KOPT-K1 (cell line): ENCODE measurements around the gene GPR27.

Experiments
- H3K27ac ChIP-seq: fragments of 200-600 bp; sonication (generic); 2 replicates; pipeline ENCODE4 v1.5.1; 2016; ENCODE audit warnings: antibody characterized with exemption, mild to moderate bottlenecking, low read depth, low read length; ENCODE audit not compliant: poor library complexity, severe bottlenecking
- H3K36me3 ChIP-seq: fragments of 200-600 bp; sonication (generic); 2 replicates; pipeline ENCODE4 v1.5.1; 2017; ENCODE audit warnings: antibody characterized with exemption, mild to moderate bottlenecking, low read length, moderate library complexity; ENCODE audit not compliant: insufficient read depth
- H3K9me3 ChIP-seq: fragments of 200-600 bp; sonication (generic); 2 replicates; pipeline ENCODE4 v1.5.1; 2017; ENCODE audit warnings: antibody characterized with exemption, low read length, mild to moderate bottlenecking; ENCODE audit not compliant: insufficient read depth, poor library complexity, severe bottlenecking

Gene GPR27

GRCh38 chr3:71789922-71790321, 36.3 kb downstream of the GPR27 start:
- no peaks in the 10 kb centered on the region for H3K36me3 ChIP-seq
- no peak overlapping the region for H3K27ac ChIP-seq
- peaks cover 6% of the 10 kb centered on the region for H3K9me3 ChIP-seq

DNA sequence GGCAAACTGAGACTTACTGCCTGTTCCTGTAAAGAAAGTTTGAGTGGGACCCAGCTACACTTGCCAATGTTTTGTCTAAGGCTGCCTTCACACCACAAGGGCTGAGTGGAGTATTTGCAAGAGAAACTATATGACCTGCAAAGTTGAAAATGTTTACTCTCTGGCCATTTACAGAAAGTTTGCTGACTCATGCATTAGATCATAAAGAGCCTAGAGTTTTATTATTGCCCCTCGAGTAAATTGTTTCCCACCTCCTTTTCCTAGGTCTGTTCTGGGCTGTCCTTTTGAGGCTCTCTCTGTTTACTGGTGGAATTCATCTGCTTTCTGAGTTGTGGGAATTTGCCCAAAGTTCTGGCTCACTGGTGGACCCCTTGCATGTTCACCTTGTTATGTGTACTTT, 38.0 kb downstream of the GPR27 start:
- Histone ChIP-seq H3K9me3 (no peaks in the 10 kb centered on the region), H3K36me3 (no peaks in the 10 kb centered on the region), H3K27ac (no peak overlapping the region)

- Histone ChIP-seq H3K27ac (no peak overlapping the region), H3K9me3 (no peaks in the 10 kb centered on the region), H3K36me3 (no peaks in the 10 kb centered on the region)
Observed at GRCh38 chr3:71796290-71796689, 42.6 kb downstream of the GPR27 start.

DNA sequence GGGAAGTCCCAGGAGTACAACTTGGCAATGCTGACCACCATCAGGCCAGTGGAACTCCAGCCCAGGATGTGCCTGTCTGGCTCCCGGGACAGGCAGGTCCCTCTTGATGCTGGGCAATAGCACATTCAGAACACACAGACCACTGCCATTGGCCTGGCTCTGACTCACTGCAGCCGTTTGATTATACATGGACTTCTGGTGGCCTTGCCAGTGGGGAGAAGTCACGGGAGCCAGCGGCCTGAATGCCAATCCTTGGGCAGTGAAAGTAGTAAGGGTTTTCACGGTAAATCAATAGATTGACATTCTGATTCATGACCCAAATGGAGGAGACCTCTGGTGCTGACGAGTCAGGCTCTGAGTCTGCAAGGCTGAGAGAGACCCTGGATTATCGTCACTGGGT, 43.8 kb downstream of the GPR27 start:
- H3K36me3 ChIP-seq = no peaks in the 10 kb centered on the region
- H3K9me3 ChIP-seq = no peaks in the 10 kb centered on the region
- no peak overlapping the region for H3K27ac ChIP-seq

DNA sequence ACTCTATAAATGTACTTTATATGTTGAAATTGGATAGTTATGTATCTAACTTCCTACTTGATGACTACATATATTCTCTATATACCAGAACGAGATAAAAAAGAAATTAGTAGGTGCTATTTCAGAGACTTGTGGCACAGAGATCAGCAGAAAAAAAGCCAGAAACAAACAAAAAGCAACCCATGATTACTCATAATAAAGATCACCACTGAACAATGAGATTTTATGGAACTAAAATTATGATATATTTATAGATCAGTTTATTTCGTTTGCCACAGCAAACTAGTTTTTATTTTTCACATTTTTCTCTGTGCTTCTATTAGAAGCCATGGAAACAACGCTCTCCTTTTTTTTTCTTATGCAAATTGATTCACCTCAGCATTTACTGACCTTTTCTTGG, 46.4 kb downstream of the GPR27 start:
- H3K36me3 ChIP-seq = no peaks in the 10 kb centered on the region

DNA sequence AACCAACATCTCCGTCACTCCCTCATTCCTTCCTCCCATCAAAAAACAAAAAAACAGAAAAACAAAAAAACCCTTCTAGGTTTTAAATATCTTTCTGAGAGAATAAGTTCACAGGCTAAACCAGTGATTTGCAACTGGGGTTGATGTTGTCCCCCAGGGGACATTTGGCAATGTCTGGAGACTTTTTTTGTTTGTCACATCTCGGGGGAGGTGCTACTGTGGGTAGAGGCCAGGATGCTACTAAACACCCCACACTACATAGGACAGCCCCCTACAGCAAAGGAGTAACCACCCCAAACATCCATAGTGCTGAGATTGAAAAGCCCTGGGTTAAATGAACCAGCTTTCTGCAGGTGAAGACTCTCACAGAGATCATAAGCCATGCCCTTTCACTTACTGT, 48.3 kb downstream of the GPR27 start:
- Histone ChIP-seq H3K27ac (no peak overlapping the region), H3K9me3 (no peaks in the 10 kb centered on the region), H3K36me3 (no peaks in the 10 kb centered on the region)

More for the DNA sequence above, 46.4 kb downstream of the GPR27 start:
- Histone ChIP-seq H3K27ac (no peak overlapping the region), H3K9me3 (no peaks in the 10 kb centered on the region)

GRCh38 chr3:71803248-71803647, 49.6 kb downstream of the GPR27 start:
- Histone ChIP-seq H3K9me3 (no peaks in the 10 kb centered on the region), H3K27ac (no peak overlapping the region), H3K36me3 (no peaks in the 10 kb centered on the region)

DNA sequence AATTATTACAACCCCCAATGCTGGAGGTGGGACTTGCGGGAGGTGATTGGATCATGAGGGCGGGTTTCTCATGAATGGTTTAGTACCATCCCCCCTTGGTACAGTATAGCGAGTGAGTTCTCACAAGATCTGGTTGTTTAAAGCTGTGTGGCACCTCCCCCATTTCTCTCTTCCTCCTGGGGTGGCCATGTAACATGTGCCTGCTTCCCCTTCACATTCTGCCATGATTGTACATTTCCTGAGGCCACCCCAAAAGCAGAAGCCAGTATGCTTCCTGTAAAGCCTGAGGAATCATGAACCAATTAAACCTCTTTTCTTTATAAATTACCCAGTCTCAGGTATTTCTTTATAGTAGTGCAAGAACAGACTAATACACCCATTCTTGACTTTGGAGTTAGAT, 51.5 kb downstream of the GPR27 start:
- Histone ChIP-seq H3K9me3 (no peaks in the 10 kb centered on the region), H3K27ac (no peak overlapping the region)

GRCh38 chr3:71805691-71806090, 52.0 kb downstream of the GPR27 start:
- H3K36me3 ChIP-seq = no peaks in the 10 kb centered on the region
- no peaks in the 10 kb centered on the region for H3K9me3 ChIP-seq
- H3K27ac ChIP-seq = no peak overlapping the region

More for the DNA sequence above, 51.5 kb downstream of the GPR27 start:
- no peaks in the 10 kb centered on the region for H3K36me3 ChIP-seq
